Gastrocnemius medialis (tissue), 4 donors: Measurements from ENCODE around the gene TMCC1. TPM values are rescaled to one million over a fixed set of nuclear protein-coding genes. Genes with fewer than 3 reads are reported as not detected.
"Not testable (repeated sequence)": the region's sequence is repeated elsewhere in the genome, so short reads cannot be mapped to it uniquely, and the experiment has no call there.

Experiments used
- ATAC-seq, 2 donors: fragments of 150-250 bp; one replicate each; pipeline ENCODE4 v1.9.1; 2016
- DNase-seq, 2 donors: peaks; one replicate each; pipeline ENCODE4 v3.0.0-alpha.2; 2019
- H3K27ac ChIP-seq, 4 donors: fragments of 200-600 bp; sonication (generic); 1 replicate in 1 of 4; 2 replicates in 3 of 4; pipeline ENCODE4 v1.5.1; 2016 to 2018; ENCODE audit warnings: mild to moderate bottlenecking in 2 of 4, moderate library complexity in 1 of 4
- H3K27me3 ChIP-seq, 3 donors: fragments of 200-600 bp; sonication (generic) in 2 of 3; 1 replicate in 1 of 3; 2 replicates in 2 of 3; pipeline versions ENCODE4 v1.5.1 to v1.6.0; 2016 to 2019; ENCODE audit warnings: mild to moderate bottlenecking in 1 of 3, moderate library complexity in 1 of 3
- H3K36me3 ChIP-seq, 2 donors: fragments of 200-600 bp; sonication (generic) in 1 of 2; one replicate each; pipeline ENCODE4 v1.5.1; 2017 to 2018
- H3K4me1 ChIP-seq, 2 donors: fragments of 200-600 bp; sonication (generic) in 1 of 2; one replicate each; pipeline ENCODE4 v1.5.1; 2016 to 2017; ENCODE audit warnings: mild to moderate bottlenecking in 2 of 2
- H3K4me3 ChIP-seq, 4 donors: fragments of 200-600 bp; sonication (generic) in 3 of 4; 1 replicate in 1 of 4; 2 replicates in 3 of 4; pipeline ENCODE4 v1.5.1; 2016 to 2019; ENCODE audit warnings: mild to moderate bottlenecking in 2 of 4
- H3K9me3 ChIP-seq, 3 donors: fragments of 200-600 bp; sonication (generic) in 2 of 3; 1 replicate in 1 of 3; 2 replicates in 2 of 3; pipeline ENCODE4 v1.5.1; 2016 to 2019
- POLR2A ChIP-seq, 2 donors: fragments of 450-650 bp; IDR thresholded peaks; one replicate each; pipeline ENCODE4 v1.6.1; 2017; ENCODE audit warnings: antibody characterized with exemption in 2 of 2, mild to moderate bottlenecking in 2 of 2, moderate library complexity in 2 of 2
- in situ Hi-C, 4 donors: fragments of 200-750 bp; cut with MboI; loops; one replicate each; pipeline versions ENCODE4 v1.15.0 to v1.8.0; 2017; ENCODE audit warnings: low sequenced_read_pairs in 4 of 4
- intact Hi-C: fragments of 100-400 bp; cut with DNase I; formaldehyde crosslinking; loops from one replicate; pipeline ENCODE4 v1.15.1; 2023; ENCODE audit warnings: low total_unique reads
- total RNA-seq, 4 donors: library from RNA; depleted of rRNA; stranded (reverse); fragments of >200 nt; gene quantifications; one replicate each; pipeline versions ENCODE4 v1.1.0 to v1.2.3, GENCODE V29; 2016
- TF ChIP-seq, protein P1 (sequence below), 5 experiments: fragments of 450-650 bp in 3 of 5; fragments of 200-600 bp in 2 of 5; sonication (generic) in 2 of 5; IDR thresholded peaks in 4 of 5; conservative IDR thresholded peaks in 1 of 5; 1 replicate in 4 of 5; 2 replicates in 1 of 5; pipeline ENCODE4 v1.5.1; 2016 to 2019; ENCODE audit warnings: antibody characterized with exemption in 5 of 5, mild to moderate bottlenecking in 3 of 5, moderate library complexity in 3 of 5

The TMCC1 gene
- total RNA-seq, 4 donors from 2014 or later = 18.8 to 24.7 (median 20.2) TPM

DNA sequence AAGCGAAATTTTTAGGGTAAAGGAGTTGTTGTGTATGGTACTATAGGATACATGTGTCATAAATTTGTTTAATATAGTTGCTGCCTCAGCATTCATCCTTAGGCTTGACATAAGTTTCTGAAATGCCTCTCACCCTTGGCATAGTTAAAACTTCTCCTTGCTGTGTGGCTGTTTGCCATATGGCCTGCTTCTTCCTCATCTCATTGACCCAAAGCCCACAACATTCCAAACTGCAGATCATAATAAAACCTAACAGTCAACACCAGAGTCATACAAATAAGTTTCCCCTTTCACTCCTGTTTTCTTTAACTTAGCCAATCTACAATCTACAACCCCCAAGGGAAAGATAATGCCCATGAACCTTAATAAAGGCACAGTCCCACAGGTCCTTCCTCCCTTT lies 136.6 kb downstream of the TMCC1 start:
- ATAC-seq (no peak), DNase-seq (no peak)
- TF ChIP-seq, protein P1, sequence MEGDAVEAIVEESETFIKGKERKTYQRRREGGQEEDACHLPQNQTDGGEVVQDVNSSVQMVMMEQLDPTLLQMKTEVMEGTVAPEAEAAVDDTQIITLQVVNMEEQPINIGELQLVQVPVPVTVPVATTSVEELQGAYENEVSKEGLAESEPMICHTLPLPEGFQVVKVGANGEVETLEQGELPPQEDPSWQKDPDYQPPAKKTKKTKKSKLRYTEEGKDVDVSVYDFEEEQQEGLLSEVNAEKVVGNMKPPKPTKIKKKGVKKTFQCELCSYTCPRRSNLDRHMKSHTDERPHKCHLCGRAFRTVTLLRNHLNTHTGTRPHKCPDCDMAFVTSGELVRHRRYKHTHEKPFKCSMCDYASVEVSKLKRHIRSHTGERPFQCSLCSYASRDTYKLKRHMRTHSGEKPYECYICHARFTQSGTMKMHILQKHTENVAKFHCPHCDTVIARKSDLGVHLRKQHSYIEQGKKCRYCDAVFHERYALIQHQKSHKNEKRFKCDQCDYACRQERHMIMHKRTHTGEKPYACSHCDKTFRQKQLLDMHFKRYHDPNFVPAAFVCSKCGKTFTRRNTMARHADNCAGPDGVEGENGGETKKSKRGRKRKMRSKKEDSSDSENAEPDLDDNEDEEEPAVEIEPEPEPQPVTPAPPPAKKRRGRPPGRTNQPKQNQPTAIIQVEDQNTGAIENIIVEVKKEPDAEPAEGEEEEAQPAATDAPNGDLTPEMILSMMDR (IDR thresholded peaks at IDR 0.05 in 4 of 5, conservative IDR thresholded peaks at IDR 0.05 in 1 of 5) = no peak
- intact Hi-C loops = no loop called here
- no peaks in the 10 kb centered on the region for H3K9me3 ChIP-seq
- H3K27me3 ChIP-seq = no peaks in the 10 kb centered on the region
- peaks cover 8 to 14% of the 10 kb centered on the region in 2 donors for H3K4me1 ChIP-seq
- no peaks in the 10 kb centered on the region for H3K36me3 ChIP-seq
- in situ Hi-C loops = no loop called here
- H3K27ac ChIP-seq = no peak overlapping the region
- H3K4me3 ChIP-seq = no peak overlapping the region

DNA sequence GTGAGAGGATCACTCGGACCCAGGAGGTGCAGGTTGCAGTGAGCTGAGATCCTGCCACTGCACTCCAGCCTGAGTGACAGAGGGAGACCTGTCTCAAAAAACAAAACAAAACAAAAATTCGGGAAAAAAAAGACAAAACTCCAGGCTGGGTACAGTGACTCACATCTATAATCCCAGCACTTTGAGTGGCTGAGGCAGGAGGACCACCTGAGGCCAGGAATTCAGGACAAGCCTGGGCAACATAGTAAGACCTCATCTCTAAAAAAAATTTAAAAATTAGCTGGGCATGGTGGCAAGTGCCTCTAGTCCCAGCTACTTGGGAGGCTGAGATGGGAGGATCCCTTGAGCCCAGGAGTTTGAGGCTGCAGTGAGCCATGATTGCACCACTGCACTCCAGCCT lies 142.4 kb downstream of the TMCC1 start:
- intact Hi-C loops, H3K9me3 ChIP-seq, H3K36me3 ChIP-seq, in situ Hi-C loops, DNase-seq, H3K27ac ChIP-seq, ATAC-seq, H3K4me3 ChIP-seq, H3K27me3 ChIP-seq: not testable (repeated sequence)
- peaks cover 8 to 11% of the 10 kb centered on the region in 2 donors for H3K4me1 ChIP-seq

DNA sequence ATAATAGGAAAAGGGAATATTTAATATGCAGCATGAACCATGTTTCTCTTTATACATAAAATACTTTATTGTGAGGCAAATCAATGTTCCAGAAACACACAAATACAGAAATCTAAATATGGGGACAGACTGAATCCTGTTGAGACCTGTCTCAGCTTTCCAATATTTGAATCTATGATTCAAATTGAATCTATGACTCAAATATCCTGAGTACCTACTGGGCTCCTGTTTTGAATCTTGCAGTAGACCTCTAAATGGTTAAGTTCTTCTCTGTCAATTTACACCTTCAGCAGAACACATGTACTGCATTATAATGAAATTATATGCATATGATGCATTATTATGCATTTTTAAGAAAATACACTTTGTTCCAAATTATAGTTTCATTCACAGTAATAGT lies 143.8 kb downstream of the TMCC1 start:
- DNase-seq (no peak), ATAC-seq (no peak)
- Histone ChIP-seq H3K4me3 (no peak overlapping the region), H3K36me3 (no peaks in the 10 kb centered on the region), H3K27ac (no peak overlapping the region), H3K27me3 (no peaks in the 10 kb centered on the region), H3K9me3 (no peaks in the 10 kb centered on the region), H3K4me1 (peaks cover 17 to 18% of the 10 kb centered on the region in 2 donors)
- intact Hi-C loops (no loop called here), in situ Hi-C loops (no loop called here)
- TF ChIP-seq, protein P1 (IDR thresholded peaks at IDR 0.05 in 4 of 5, conservative IDR thresholded peaks at IDR 0.05 in 1 of 5) = no peak
- TF ChIP-seq POLR2A (IDR thresholded peaks at IDR 0.05) = no peak

GRCh38 chr3:129747992-129748391 lies 145.5 kb downstream of the TMCC1 start:
- H3K4me1 ChIP-seq = peaks cover 19 to 27% of the 10 kb centered on the region in 2 donors
- in situ Hi-C loops = no loop called here
- DNase-seq (no peak), ATAC-seq (no peak)
- H3K4me3 ChIP-seq = no peak overlapping the region
- H3K36me3 ChIP-seq = no peaks in the 10 kb centered on the region
- TF ChIP-seq, protein P1 (IDR thresholded peaks at IDR 0.05 in 4 of 5, conservative IDR thresholded peaks at IDR 0.05 in 1 of 5) = no peak
- no peaks in the 10 kb centered on the region for H3K27me3 ChIP-seq
- H3K27ac ChIP-seq = no peak overlapping the region
- H3K9me3 ChIP-seq = no peaks in the 10 kb centered on the region
- intact Hi-C loops = no loop called here

DNA sequence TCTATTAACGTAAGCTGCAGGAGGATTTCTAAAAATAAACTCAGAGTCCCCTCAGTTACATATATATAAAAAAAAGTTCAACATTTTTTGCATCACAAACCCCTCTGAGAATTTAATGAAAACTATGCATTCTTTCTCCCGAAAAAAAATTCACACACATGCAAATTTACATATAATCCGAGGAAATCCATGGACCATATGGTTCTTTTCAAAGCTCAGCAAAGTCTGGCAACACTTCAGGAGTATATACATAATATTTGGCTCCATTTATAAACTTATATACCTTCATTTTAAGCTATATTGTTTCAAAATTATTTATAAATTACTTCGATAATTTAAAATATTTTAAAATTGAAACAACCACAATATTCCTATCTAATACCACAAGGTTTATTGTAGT lies 146.4 kb downstream of the TMCC1 start:
- H3K9me3 ChIP-seq = no peaks in the 10 kb centered on the region
- intact Hi-C loops = no loop called here
- H3K27ac ChIP-seq = no peak overlapping the region
- TF ChIP-seq, protein P1 (IDR thresholded peaks at IDR 0.05 in 4 of 5, conservative IDR thresholded peaks at IDR 0.05 in 1 of 5) = no peak
- no peak for TF ChIP-seq POLR2A (IDR thresholded peaks at IDR 0.05)
- H3K4me3 ChIP-seq = no peak overlapping the region
- in situ Hi-C loops = no loop called here
- H3K4me1 ChIP-seq = peaks cover 24 to 27% of the 10 kb centered on the region in 2 donors
- no peaks in the 10 kb centered on the region for H3K36me3 ChIP-seq
- H3K27me3 ChIP-seq = no peaks in the 10 kb centered on the region
- ATAC-seq (no peak), DNase-seq (no peak)
